Activated effector memory CD4-positive, alpha-beta T cell treated with anti-CD3 and anti-CD28 coated beads, Interleukin-2, amount 50 U/mL, for 16 hours (primary cell): Measurements from ENCODE around the gene CD3E.

Experiments
- DNase-seq: peaks from one replicate; pipeline ENCODE4 v3.0.0-alpha.2; 2020

CD3E gene

GRCh38 chr11:118328745-118329144 is 24.2 kb downstream of the CD3E start:
- no peak for DNase-seq

- no peak for DNase-seq
These were observed 30.2 kb downstream of the CD3E start for GRCh38 chr11:118334745-118335144.

- peak; percentile 94 for DNase-seq
These were observed 34.1 kb downstream of the CD3E start for GRCh38 chr11:118338637-118339061.

- DNase-seq: no peak
These were observed 34.9 kb downstream of the CD3E start for GRCh38 chr11:118339281-118339961.

GRCh38 chr11:118340449-118340848 is 35.9 kb downstream of the CD3E start:
- DNase-seq: no peak

- no peak for DNase-seq
These were observed 36.7 kb downstream of the CD3E start for GRCh38 chr11:118341261-118341660.

GRCh38 chr11:118341815-118342489 is 37.4 kb downstream of the CD3E start:
- DNase-seq: peak; percentile 68

GRCh38 chr11:118342503-118343161 is 38.1 kb downstream of the CD3E start, which contains the start of gene CD3D:
TSS of gene CD3D (minus strand) at chr11:118342705. CDS start at chr11:118342607, 98 bp downstream.
- peak; percentile 89 for DNase-seq

- DNase-seq: peak; percentile 74
These were observed 38.7 kb downstream of the CD3E start for GRCh38 chr11:118343248-118343647.

GRCh38 chr11:118343981-118344515 is 39.5 kb downstream of the CD3E start, which contains the start of gene CD3G:
TSS of gene CD3G (plus strand) at chr11:118344344. CDS start at chr11:118344424, 80 bp downstream.
- peak; percentile 88 for DNase-seq

GRCh38 chr11:118349475-118349874 is 44.9 kb downstream of the CD3E start:
- no peak for DNase-seq

- DNase-seq: no peak
These were observed 48.7 kb downstream of the CD3E start for GRCh38 chr11:118353084-118353710.

- DNase-seq: no peak
These were observed 53.5 kb downstream of the CD3E start for GRCh38 chr11:118358071-118358470.

GRCh38 chr11:118359295-118359958 is 54.9 kb downstream of the CD3E start, which contains the start of gene UBE4A:
TSS of gene UBE4A (plus strand) at chr11:118359600. CDS start at chr11:118365081, 5,481 bp downstream.
- peak; percentile 99 for DNase-seq

GRCh38 chr11:118364956-118365615 is 60.6 kb downstream of the CD3E start:
- DNase-seq: no peak
